NCI-H2196 (cell line): ENCODE measurements around the gene ZNF576.
"Not testable (repeated sequence)": the region's sequence is repeated elsewhere in the genome, so short reads cannot be mapped to it uniquely, and the experiment has no call there.

Experiments used
- DNase-seq: peaks from one replicate; lab custom pipeline; 2025; ENCODE audit not compliant: unreplicated experiment; lab: John Stamatoyannopoulos, UW

Gene ZNF576

GRCh38 chr19:43595999-43596841 lies at the start of gene ZNF576, which contains the start of gene IRGQ:
TSS of gene ZNF576 (plus strand) at chr19:43596595. CDS start at chr19:43597109, 514 bp downstream.
TSS of gene IRGQ (minus strand) at chr19:43596134. CDS start at chr19:43595338, 796 bp downstream.
- peak; percentile 100 for DNase-seq

GRCh38 chr19:43547926-43548325 lies 48.5 kb upstream of the ZNF576 start:
- DNase-seq = not testable (repeated sequence)

DNA sequence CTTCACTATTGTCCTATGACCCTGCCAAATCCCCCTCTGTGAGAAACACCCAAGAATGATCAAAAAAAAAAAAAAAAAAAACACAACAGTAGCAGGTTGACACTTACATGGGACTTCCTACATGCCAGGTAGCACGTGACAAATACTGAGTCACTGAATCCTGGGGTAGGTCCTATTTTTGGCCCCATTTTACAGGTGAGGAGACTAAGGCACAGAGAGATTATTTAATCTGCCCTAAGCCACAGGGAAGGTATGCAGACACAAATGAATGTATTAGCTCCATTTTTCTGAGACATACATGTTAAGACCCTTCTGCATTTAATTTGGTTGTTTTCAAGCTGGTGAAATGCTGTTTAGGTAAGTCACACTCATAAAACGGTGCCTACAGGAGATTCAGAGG lies 47.7 kb upstream of the ZNF576 start:
- DNase-seq = no peak

DNA sequence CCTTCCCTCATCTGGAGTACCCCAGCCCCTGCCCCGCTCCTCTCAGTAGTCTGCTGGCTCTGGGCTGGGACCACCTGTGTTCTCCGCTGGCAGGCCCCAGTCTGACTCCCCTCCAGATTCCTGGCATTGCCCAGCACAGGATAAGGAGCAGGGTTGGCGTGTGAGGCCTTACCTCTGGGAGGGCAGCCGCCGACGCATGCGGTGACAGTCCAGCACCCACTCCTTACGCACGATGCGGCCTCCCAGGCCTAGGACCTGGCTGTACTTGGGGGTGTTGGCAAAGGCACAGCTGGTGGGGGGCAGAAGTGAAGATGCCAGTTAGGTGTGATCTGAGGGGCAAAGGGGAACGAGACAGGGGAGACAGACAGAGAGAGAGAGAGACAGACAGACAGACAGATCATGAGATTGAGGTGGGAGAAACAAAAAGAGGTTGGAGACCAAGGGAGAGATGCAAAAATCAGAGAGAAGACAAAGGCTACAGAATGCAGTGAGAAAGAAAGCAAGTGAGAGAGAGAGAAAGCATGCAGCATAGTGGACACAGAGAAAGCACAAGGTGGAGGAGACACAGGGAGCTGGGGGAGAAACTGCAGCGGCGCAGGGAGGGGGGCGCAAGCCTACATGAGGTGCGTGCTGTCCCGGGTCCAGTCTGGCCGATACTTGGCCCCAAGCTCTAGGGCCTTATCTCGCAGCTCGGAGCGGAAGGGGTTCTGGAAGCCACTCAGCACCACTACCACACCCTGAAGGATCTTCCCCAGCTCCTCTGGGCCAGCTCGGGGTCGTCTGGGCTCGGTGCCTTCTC lies 44.8 kb upstream of the ZNF576 start:
- no peak for DNase-seq

- DNase-seq = no peak
These were observed 44.3 kb upstream of the ZNF576 start for GRCh38 chr19:43552198-43552450.

- no peak for DNase-seq
These were observed 43.8 kb upstream of the ZNF576 start for GRCh38 chr19:43552616-43553015.

- DNase-seq = no peak
These were observed 42.7 kb upstream of the ZNF576 start for GRCh38 chr19:43553656-43554055.

DNA sequence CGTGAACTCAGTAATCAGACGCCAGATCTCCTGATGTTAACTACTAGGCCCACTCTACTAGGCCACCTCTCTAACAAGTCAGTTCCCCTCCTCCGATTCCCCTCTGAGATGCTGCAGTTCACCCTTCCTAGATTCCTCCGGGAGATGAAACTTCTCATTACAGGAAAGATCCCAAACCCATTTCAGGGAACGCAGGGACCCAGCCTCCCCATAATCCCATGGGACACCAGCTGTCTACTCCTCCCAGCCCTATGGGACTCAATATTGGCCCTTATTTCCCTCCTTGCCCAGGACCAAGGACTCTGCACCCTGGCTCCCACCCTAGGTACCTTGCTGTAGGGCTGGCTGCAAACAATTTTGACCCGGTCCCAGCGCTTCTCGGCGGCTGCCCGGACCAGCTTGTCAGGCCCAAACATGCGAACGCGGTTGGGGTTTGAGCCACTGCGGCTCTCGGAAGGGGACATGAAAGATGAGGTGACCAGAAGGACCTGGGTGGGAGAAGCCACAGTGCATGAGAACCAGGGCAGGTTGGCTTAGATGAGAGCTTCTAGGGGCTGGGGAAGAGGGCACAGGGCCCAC lies 42.0 kb upstream of the ZNF576 start:
- no peak for DNase-seq

DNA sequence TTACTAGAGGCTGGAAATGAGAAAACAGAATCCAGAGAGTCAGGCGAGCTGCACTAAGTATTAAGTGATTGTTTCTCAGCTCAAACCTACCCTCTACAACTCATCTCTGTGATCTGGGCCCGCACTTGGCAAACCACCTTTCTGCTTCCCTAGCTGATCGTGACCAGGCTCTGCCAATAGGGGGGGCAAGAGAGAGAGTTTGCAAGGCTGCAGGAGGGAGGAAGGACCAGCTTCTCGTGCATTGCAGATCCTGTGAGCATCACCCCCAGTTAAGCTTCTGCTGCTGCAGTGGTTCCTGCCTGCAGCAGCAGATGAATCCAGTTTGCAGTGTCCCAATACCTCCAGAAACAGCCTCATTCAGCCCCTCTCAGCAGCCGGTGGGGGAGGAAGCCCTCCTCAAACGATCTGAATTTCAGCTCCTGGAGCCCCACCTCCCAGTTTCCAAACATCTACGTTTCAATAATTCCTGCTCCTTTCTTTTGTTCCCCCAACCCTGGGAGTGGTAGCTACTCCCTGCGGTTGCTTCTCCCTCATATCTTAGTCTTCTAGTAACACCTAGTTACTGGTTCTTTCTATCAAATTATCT lies 41.1 kb upstream of the ZNF576 start:
- peak; percentile 78 for DNase-seq

- DNase-seq = no peak
These were observed 35.7 kb upstream of the ZNF576 start for GRCh38 chr19:43560687-43561086.

GRCh38 chr19:43561139-43561970 lies 35.0 kb upstream of the ZNF576 start:
- no peak for DNase-seq

GRCh38 chr19:43562226-43562697 lies 34.1 kb upstream of the ZNF576 start:
- no peak for DNase-seq

- peak; percentile 80 for DNase-seq
These were observed 33.6 kb upstream of the ZNF576 start for GRCh38 chr19:43562698-43563241.

GRCh38 chr19:43563816-43564457 lies 32.5 kb upstream of the ZNF576 start:
- DNase-seq = no peak

- no peak for DNase-seq
These were observed 31.6 kb upstream of the ZNF576 start for GRCh38 chr19:43564800-43565199.

- DNase-seq = no peak
These were observed 26.7 kb upstream of the ZNF576 start for GRCh38 chr19:43569657-43570056.

GRCh38 chr19:43570174-43570791 lies 26.1 kb upstream of the ZNF576 start:
- peak; percentile 83 for DNase-seq

DNA sequence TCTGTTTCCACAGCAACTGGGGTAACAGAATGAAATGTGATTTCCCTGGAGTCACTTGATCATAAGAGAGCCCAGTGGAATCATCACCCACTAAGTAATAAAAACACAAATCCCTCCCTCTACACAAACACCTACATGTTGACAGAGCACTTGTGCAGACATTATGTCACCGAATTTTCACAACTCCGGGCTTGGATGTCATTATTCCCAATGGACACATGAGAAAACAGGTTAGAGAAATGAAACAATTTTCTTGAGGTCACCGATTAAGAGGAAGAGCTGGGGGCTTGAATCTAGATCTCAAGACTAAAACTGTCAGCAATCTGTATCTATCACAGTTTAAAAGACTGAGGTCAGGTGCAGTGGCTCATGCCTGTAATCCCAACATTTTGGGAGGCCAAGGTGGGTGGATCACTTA lies 24.2 kb upstream of the ZNF576 start:
- peak; percentile 72 for DNase-seq

DNA sequence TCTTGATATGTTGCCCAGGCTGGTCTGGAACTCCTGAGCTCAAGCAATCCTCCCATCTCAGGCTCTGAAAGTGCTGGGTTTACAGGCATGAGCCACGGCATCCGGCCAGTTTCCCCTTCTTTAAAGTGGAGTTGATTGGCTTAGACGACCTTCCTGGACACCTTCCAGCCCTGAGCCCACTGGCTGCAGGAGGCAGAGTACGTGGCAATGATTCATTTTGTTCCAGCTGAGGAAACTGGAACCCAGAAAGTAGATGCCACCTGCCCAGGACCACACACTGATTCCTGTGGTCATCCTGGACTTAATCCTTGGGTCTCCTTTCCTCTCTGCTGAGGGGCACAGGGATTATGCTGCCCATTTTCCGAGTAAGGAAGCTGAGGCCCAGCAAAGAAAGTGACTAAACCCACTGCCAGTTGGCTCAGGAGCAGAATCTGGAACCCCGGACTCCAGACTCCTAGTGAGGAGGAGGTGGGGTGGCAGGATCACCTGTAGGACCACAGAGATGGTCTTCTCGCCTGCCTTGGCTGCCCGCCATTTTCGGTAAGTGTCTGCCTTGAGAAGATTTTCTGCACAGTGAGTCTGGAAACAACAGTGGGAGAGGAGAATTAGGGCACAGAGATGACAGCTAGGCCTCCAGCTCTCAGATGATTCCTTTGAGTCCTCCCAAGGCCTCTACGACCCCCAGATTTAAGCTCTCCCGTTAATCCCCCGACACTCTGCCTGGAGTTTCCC lies 21.8 kb upstream of the ZNF576 start:
- no peak for DNase-seq
